ENCODE results near the gene CNTLN.

Gene CNTLN

DNA sequence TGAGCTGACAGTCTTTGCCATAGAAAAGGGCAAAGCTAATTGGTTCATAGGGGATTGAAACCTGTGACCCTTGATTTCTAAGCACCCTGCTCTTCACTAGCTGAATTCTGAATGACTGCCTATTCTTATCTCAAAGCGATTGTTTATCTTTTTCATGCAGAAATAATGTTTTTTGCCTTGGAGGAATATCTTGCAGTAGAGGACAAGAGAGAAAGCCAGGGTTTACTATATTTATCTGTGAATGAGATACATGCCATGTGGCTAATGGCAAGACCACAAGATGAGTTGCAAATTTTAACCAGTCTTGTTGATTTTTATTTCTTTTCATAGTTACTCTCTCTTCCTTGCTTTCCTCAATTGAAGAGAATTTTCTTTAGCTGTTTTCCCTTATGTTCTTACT, 185.0 kb downstream of the CNTLN start:
- H3K27ac ChIP-seq = no peak overlapping the region
- no peak for TF ChIP-seq CTCF (conservative IDR thresholded peaks at IDR 0.05)
- no peak for TF ChIP-seq ZFX (IDR thresholded peaks at IDR 0.05)

DNA sequence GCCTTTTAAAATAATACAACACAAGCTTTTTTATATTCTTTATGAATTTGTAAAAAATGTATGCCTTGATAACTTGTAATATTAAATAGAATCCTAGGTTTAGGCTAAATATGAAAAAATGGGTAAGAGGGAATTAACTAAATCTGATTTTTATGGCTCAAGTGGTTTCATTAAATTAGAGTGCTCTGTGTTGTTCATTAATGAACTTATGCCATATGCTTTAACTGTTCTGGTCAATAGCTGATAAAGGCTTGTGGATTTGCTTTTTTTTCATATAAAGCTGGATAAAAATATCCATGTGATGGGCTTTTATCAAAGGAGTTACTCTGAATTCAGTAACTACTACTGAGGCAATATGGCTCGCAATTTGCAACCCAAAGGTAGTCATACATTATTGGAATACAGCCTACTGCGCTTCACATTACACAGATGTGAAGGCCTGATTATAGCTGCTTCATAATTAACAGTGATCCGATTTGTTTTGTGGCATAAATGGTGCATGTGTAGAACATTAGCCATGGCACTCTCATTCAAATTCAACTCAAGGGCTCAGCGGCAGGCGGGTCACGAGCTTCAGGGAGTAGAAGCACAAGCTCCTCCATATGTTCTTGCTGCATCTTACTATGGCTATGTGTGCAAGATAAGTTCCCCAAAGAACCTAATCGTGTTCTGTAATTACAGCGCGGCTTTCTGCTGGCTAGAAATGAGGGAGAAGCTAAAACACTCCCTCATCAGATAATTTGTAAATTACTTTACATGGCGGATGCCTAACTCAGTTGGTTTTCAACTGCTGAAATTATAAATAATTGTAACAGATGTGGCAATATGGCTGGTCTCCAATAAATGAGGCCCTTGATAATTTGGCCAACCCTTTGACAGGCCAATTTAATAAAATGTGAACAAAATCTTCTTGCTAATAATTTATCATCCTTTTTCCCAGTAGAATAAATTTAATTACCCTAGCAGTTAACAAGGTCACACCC, 188.3 kb downstream of the CNTLN start:
- no peak overlapping the region for H3K27ac ChIP-seq
- no peak for TF ChIP-seq CTCF (conservative IDR thresholded peaks at IDR 0.05)
- TF ChIP-seq ZFX (IDR thresholded peaks at IDR 0.05) = no peak

DNA sequence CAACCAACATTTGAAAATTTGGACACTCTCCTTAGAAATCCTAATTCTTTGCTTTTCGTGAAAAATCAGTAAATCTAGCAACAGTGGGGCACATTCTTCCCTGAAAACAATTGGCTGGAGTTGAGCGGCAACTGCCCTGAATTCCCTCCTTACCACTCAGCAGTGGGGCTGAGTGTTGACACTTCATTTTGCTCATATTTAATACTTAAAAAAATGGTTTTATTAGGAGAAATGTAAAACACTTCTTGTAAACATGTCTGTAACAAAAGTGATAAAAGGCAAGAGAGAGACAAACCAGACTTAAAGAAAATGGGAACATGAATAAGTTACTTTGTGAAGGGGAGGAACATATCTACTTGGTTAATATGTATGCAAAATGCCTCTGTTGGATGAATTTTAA, 193.5 kb downstream of the CNTLN start:
- TF ChIP-seq ZFX (IDR thresholded peaks at IDR 0.05) (no peak), CTCF (conservative IDR thresholded peaks at IDR 0.05) (no peak)
- no peak overlapping the region for H3K27ac ChIP-seq

GRCh38 chr9:17330097-17330496, 195.3 kb downstream of the CNTLN start:
- TF ChIP-seq ZFX (IDR thresholded peaks at IDR 0.05) = no peak
- TF ChIP-seq CTCF (conservative IDR thresholded peaks at IDR 0.05) = no peak
- H3K27ac ChIP-seq = no peak overlapping the region

DNA sequence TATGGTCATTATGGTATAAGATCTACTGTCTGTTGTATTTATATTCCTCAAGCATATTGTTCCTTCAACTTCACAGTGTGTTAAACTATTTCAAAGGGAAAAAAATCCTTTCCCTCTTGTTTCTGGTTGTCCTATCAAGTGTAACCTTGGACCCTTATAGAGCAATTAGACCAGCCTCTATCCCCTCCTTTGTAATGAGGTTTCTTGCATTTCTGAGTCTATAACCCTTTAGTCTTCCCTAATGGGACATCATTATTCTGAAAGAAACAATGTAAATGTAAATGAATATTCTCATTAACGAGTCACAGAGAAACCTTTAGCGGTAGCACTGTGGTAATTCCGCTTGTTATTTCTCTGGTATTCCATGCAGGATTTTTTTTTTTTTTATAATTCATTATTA, 197.3 kb downstream of the CNTLN start:
- no peak for TF ChIP-seq CTCF (conservative IDR thresholded peaks at IDR 0.05)
- TF ChIP-seq ZFX (IDR thresholded peaks at IDR 0.05) = no peak
- no peak overlapping the region for H3K27ac ChIP-seq

GRCh38 chr9:17339156-17339555, 204.3 kb downstream of the CNTLN start:
- no peak overlapping the region for H3K27ac ChIP-seq

More at GRCh38 chr9:17339156-17339555, 204.3 kb downstream of the CNTLN start:
- TF ChIP-seq CTCF (conservative IDR thresholded peaks at IDR 0.05) = no peak
- no peak for TF ChIP-seq ZFX (IDR thresholded peaks at IDR 0.05)

Measured in C4-2B (cell line).